HepG2 (cell line): Measurements from ENCODE around the gene IRF6. TPM values are rescaled to one million over a fixed set of nuclear protein-coding genes. Genes with fewer than 3 reads are reported as not detected.

Source experiments
- ATAC-seq: fragments of 200-7000 bp; cut with Tn5 transposase; 3 replicates; pipeline ENCODE4 v1.9.1; 2020; ENCODE audit warnings: mild to moderate bottlenecking, moderate library complexity
- BruUV-seq: library from RNA; stranded (reverse); fragments of 400-500 nt; replicated peaks from 2 replicates; lab custom pipeline; 2021; lab: Mats Ljungman, UMichigan
- CTCF ChIA-PET: fragments of 300-600 bp; formaldehyde crosslinking; extraction: SDS; loops from one replicate; lab custom pipeline; 2021; ENCODE audit warnings: low total read pairs, inconsistent platforms, low intra/inter-chr PET ratio; lab: Yijun Ruan, JAX
- POLR2A ChIA-PET: fragments of 350-600 bp; sonication (Branson Sonifier 250); formaldehyde crosslinking; loops from one replicate; lab custom pipeline; 2020; ENCODE audit warnings: antibody characterized with exemption, inconsistent platforms; lab: Yijun Ruan, JAX
- DNase-seq: peaks from one replicate; pipeline ENCODE4 v3.0.0-alpha.2; 2015; ENCODE audit warnings: low spot score
- FAIRE-seq: peaks from 3 replicates; lab custom pipeline; 2011; peaks lifted over from hg19 to GRCh38; lab: Jason Lieb, UNC
- H2AFZ ChIP-seq: one replicate; pipeline ENCODE4 v1.6.1; 2011; ENCODE audit warnings: low read length, inconsistent platforms
- H3K27ac ChIP-seq: fragments of 300-600 bp; 3 replicates; pipeline ENCODE4 v1.8.0; 2011; ENCODE audit warnings: mixed run types, mild to moderate bottlenecking, mixed read lengths, low read length, inconsistent platforms; ENCODE audit not compliant: insufficient read depth; ENCODE audit errors: extremely low read length
- H3K27me3 ChIP-seq, 2 experiments: fragments of 200-600 bp in 1 of 2; 2 replicates in 1 of 2; 3 replicates in 1 of 2; pipeline versions ENCODE4 v1.6.0 to v1.8.0; 2011; ENCODE audit warnings: low read length in 2 of 2, mild to moderate bottlenecking in 2 of 2, moderate library complexity in 2 of 2, inconsistent platforms in 1 of 2; ENCODE audit not compliant: insufficient read depth in 2 of 2, control insufficient read depth in 1 of 2
- H3K36me3 ChIP-seq, 2 experiments: fragments of 200-600 bp in 1 of 2; replicated peaks in 1 of 2; 2 replicates in 1 of 2; 3 replicates in 1 of 2; pipeline versions ENCODE4 v1.5.1 to v1.8.0; 2011; ENCODE audit warnings: low read length in 2 of 2, inconsistent platforms in 1 of 2; ENCODE audit not compliant: insufficient read depth in 2 of 2, control insufficient read depth in 1 of 2
- H3K4me1 ChIP-seq: 2 replicates; pipeline ENCODE4 v1.5.1; 2012; ENCODE audit warnings: low read length, inconsistent platforms; ENCODE audit not compliant: insufficient read depth
- H3K4me2 ChIP-seq: 2 replicates; pipeline ENCODE4 v1.6.0; 2011; ENCODE audit warnings: low read depth, low read length, inconsistent platforms
- H3K4me3 ChIP-seq, 3 experiments: fragments of 200-600 bp in 1 of 3; sonication (generic), shearing (Covaris generic) in 1 of 3; replicated peaks in 1 of 3; 2 replicates each; pipeline ENCODE4 v1.5.1; 2011 to 2016; ENCODE audit warnings: low read length in 3 of 3, inconsistent platforms in 2 of 3, low read depth in 2 of 3, mild to moderate bottlenecking in 2 of 3, control low read depth in 1 of 3, mixed read lengths in 1 of 3; ENCODE audit not compliant: insufficient read depth in 1 of 3
- H3K79me2 ChIP-seq: one replicate; pipeline ENCODE4 v1.6.1; 2011; ENCODE audit warnings: low read length, inconsistent platforms; ENCODE audit not compliant: insufficient read depth
- H3K9ac ChIP-seq: 2 replicates; pipeline ENCODE4 v1.6.0; 2011; ENCODE audit warnings: mild to moderate bottlenecking, low read depth, low read length, inconsistent platforms; ENCODE audit not compliant: insufficient read depth
- H3K9me3 ChIP-seq: 2 replicates; pipeline ENCODE4 v1.5.1; 2012; ENCODE audit warnings: mild to moderate bottlenecking, low read length
- H4K20me1 ChIP-seq: 2 replicates; pipeline ENCODE4 v1.6.0; 2011; ENCODE audit warnings: inconsistent platforms, mild to moderate bottlenecking, low read length, moderate library complexity; ENCODE audit not compliant: insufficient read depth
- ATF4 ChIP-seq, 2 experiments: fragments of 450-650 bp in 1 of 2; sonication (generic) in 1 of 2; formaldehyde crosslinking; IDR thresholded peaks; 2 replicates each; pipeline versions ENCODE4 v1.5.0 to v1.8.0; 2020 to 2022; ENCODE audit warnings: mild to moderate bottlenecking in 1 of 2, missing genetic modification reagents in 1 of 2
- DNMT1 ChIP-seq: sonication (generic); formaldehyde crosslinking; IDR thresholded peaks from 2 replicates; pipeline ENCODE4 v1.5.1; 2020; ENCODE audit warnings: mild to moderate bottlenecking, missing genetic modification reagents
- GATA4 ChIP-seq: sonication (generic); IDR thresholded peaks from 2 replicates; pipeline ENCODE4 v1.6.1; 2016; ENCODE audit warnings: antibody characterized with exemption, low read depth, borderline replicate concordance
- IKZF4 ChIP-seq: sonication (generic); formaldehyde crosslinking; IDR thresholded peaks from 2 replicates; pipeline ENCODE4 v1.5.1; 2020; ENCODE audit warnings: borderline replicate concordance, mild to moderate bottlenecking, low read depth, missing genetic modification reagents; ENCODE audit errors: not compliant biosample characterization
- KLF12 ChIP-seq: sonication (generic); formaldehyde crosslinking; IDR thresholded peaks from 2 replicates; pipeline ENCODE4 v1.4.0; 2020; ENCODE audit warnings: missing genetic modification reagents, borderline replicate concordance
- MAFK ChIP-seq, 2 experiments: IDR thresholded peaks in 1 of 2; conservative IDR thresholded peaks in 1 of 2; 2 replicates each; pipeline ENCODE4 v1.6.1; 2011; ENCODE audit warnings: improper control_type of control experiment in 2 of 2, low read length in 2 of 2
- MYC ChIP-seq: sonication (generic); formaldehyde crosslinking; IDR thresholded peaks from 2 replicates; pipeline ENCODE4 v1.9.0; 2021; ENCODE audit warnings: missing genetic modification reagents, borderline replicate concordance
- NFE2L2 ChIP-seq: fragments of 150-350 bp; IDR thresholded peaks from 2 replicates; pipeline ENCODE4 v1.6.1; 2014; ENCODE audit warnings: low read length
- NFYC ChIP-seq: IDR thresholded peaks from 2 replicates; pipeline ENCODE4 v1.6.1; 2016; ENCODE audit warnings: missing genetic modification reagents, missing compliant biosample characterization
- POLR2G ChIP-seq: fragments of 200-400 bp; formaldehyde crosslinking; IDR thresholded peaks from 2 replicates; pipeline ENCODE4 v1.6.1; 2018; ENCODE audit warnings: mild to moderate bottlenecking, low read depth, low read length, moderate library complexity
- ZFP62 ChIP-seq: sonication (generic); formaldehyde crosslinking; IDR thresholded peaks from 2 replicates; pipeline ENCODE4 v1.4.0; 2020; ENCODE audit warnings: missing genetic modification reagents
- ZNF263 ChIP-seq: sonication (generic); formaldehyde crosslinking; IDR thresholded peaks from 2 replicates; pipeline ENCODE4 v1.4.0; 2020; ENCODE audit warnings: missing genetic modification reagents
- ZNF296 ChIP-seq: sonication (generic); formaldehyde crosslinking; conservative IDR thresholded peaks from 2 replicates; pipeline ENCODE4 v1.5.0; 2020; ENCODE audit warnings: mild to moderate bottlenecking, missing genetic modification reagents
- whole genome bisulfite sequencing: methylation state at CpG from one replicate; pipeline ENCODE4 v1.1.6; 2017; ENCODE audit warnings: low lambda C conversion rate; 5-methylcytosine and 5-hydroxymethylcytosine counted together
- in situ Hi-C: cut with HindIII; loops from 2 replicates; pipeline ENCODE4 v1.10.0; 2017; ENCODE audit warnings: low pct_unique_long_range_greater_than_20kb; ENCODE audit not compliant: extremely low pct_ligation_motif_present
- intact Hi-C: fragments of 100-400 bp; cut with micrococcal nuclease; formaldehyde crosslinking; loops from one replicate; pipeline ENCODE4 v1.10.0; 2022; ENCODE audit not compliant: unreplicated experiment
- polyA plus RNA-seq, 8 experiments: library from polyadenylated mRNA; depleted of rRNA in 3 of 8; stranded (reverse) in 7 of 8; unstranded in 1 of 8; fragments of >200 nt; fragmentation: Illumina TruSeq in 4 of 8; extraction: Trizol in 4 of 8; gene quantifications; 2 replicates each; pipeline versions ENCODE4 v1.2.1 to v1.2.3, GENCODE V29; 2011 to 2016; ENCODE audit warnings: low read depth in 4 of 8, missing spikeins in 1 of 8, mixed read lengths in 1 of 8; ENCODE audit not compliant: insufficient read depth in 1 of 8
- total RNA-seq, 5 experiments: library from RNA; depleted of rRNA; stranded (reverse); fragments of >200 nt; fragmentation: Illumina TruSeq; extraction: Trizol; gene quantifications; 2 replicates each; pipeline ENCODE4 v1.2.3, GENCODE V29; 2016; ENCODE audit warnings: low read depth in 1 of 5
- TF ChIP-seq, protein P1 (sequence below): sonication (generic); formaldehyde crosslinking; IDR thresholded peaks from 2 replicates; pipeline ENCODE4 v1.5.0; 2020; ENCODE audit warnings: mild to moderate bottlenecking, missing genetic modification reagents

The IRF6 gene
- total and polyA plus RNA-seq, 2 of the 13 experiments (the other 11 are each of a cell fraction or from before 2014, with no cell fraction given): 0.02 TPM; not detected in 1

GRCh38 chr1:209737118-209737505 is 68.8 kb downstream of the IRF6 start (continued):
- TF ChIP-seq, protein P1, sequence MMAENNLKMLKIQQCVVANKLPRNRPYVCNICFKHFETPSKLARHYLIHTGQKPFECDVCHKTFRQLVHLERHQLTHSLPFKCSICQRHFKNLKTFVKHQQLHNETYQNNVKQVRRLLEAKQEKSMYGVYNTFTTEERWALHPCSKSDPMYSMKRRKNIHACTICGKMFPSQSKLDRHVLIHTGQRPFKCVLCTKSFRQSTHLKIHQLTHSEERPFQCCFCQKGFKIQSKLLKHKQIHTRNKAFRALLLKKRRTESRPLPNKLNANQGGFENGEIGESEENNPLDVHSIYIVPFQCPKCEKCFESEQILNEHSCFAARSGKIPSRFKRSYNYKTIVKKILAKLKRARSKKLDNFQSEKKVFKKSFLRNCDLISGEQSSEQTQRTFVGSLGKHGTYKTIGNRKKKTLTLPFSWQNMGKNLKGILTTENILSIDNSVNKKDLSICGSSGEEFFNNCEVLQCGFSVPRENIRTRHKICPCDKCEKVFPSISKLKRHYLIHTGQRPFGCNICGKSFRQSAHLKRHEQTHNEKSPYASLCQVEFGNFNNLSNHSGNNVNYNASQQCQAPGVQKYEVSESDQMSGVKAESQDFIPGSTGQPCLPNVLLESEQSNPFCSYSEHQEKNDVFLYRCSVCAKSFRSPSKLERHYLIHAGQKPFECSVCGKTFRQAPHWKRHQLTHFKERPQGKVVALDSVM (CRISPR knock-in tag): no peak
- TF ChIP-seq ZNF296 (CRISPR knock-in tag) (no peak), IKZF4 (CRISPR knock-in tag) (no peak)

DNA sequence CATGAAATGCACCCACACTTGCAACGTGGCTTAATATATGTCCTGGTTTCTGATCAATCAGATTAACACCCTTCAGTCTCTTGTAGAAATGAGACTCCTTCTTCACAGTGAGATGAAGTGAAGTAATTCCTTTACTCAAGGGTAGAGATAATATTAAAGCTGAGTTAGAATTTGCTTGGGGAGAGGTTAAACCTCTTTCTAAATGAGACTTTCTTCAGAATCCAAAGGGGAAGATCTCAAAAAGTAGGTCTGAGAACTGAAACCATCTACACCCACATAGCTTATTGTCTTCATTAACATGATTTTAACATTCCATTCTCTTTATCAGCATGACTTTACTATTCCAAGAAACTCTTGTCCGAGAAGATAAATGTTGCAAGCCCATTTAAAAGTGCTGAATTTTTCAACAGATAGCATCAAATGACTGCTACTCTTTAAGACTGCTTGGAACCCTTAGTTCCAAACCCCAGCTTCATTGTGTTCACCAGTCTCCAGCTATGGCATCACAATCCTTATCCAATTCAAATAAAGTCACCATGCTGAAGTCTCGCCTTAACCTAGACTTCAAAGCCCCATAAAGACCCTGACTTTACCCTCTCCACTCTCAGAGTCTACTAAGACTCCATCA is 69.3 kb downstream of the IRF6 start:
- Histone ChIP-seq H3K79me2 (no peaks in the 10 kb centered on the region), H3K36me3 (no peaks in the 10 kb centered on the region), H4K20me1 (no peaks in the 10 kb centered on the region), H3K9ac (no peak overlapping the region), H2AFZ (no peak overlapping the region), H3K4me2 (no peak overlapping the region), H3K27ac (no peak overlapping the region), H3K9me3 (no peaks in the 10 kb centered on the region), H3K4me3 (no peak overlapping the region), H3K4me1 (no peaks in the 10 kb centered on the region), H3K27me3 (no peaks in the 10 kb centered on the region; a peak in 2 of 5 replicates)
- POLR2A ChIA-PET: no interaction called here
- in situ Hi-C loops: no loop called here
- 0% methylated on average over 3 of the region's 3 CpGs for WGBS
- CTCF ChIA-PET: no interaction called here
- intact Hi-C loops: no loop called here
- DNase-seq: no peak
- no peak for ATAC-seq
- BruUV-seq: no TSS peak
- FAIRE-seq: no peak
- TF ChIP-seq KLF12 (CRISPR knock-in tag) (no peak), GATA4 (no peak), NFYC (CRISPR knock-in tag) (no peak), MAFK (conservative IDR thresholded peaks at IDR 0.05 in 1 of 2, IDR thresholded peaks at IDR 0.05 in 1 of 2; ENCODE audit: low read length in 2 of 2) (no peak), MYC (CRISPR knock-in tag) (no peak), ZFP62 (CRISPR knock-in tag) (no peak), POLR2G (no peak), DNMT1 (CRISPR knock-in tag) (no peak), ATF4 (CRISPR knock-in tag; IDR thresholded peaks at IDR 0.05) (no peak), NFE2L2 (no peak), ZNF263 (CRISPR knock-in tag) (no peak)
